Testis (tissue), 3 donors: ENCODE results near the gene CORO2B. TPM values are rescaled to one million over a fixed set of nuclear protein-coding genes. Genes with fewer than 3 reads are reported as not detected.

Experiments used
- DNase-seq: peaks from one replicate; pipeline ENCODE4 v3.0.0-alpha.2; 2019
- H3K27ac ChIP-seq, 2 donors: fragments of 200-600 bp; sonication (generic); one replicate each; pipeline ENCODE4 v1.5.1; 2019
- H3K27me3 ChIP-seq: fragments of 200-600 bp; sonication (generic); one replicate; pipeline ENCODE4 v1.5.1; 2019
- H3K36me3 ChIP-seq: fragments of 200-600 bp; sonication (generic); one replicate; pipeline ENCODE4 v1.5.1; 2017; ENCODE audit warnings: low read depth; ENCODE audit errors: missing control alignments
- H3K4me1 ChIP-seq: fragments of 200-600 bp; sonication (generic); one replicate; pipeline ENCODE4 v1.5.1; 2019
- H3K4me3 ChIP-seq, 2 donors: fragments of 200-600 bp; sonication (generic); one replicate each; pipeline ENCODE4 v1.5.1; 2017 to 2019
- H3K9me3 ChIP-seq: fragments of 200-600 bp; sonication (generic); one replicate; pipeline ENCODE4 v1.5.1; 2017
- CTCF ChIP-seq, 3 experiments: fragments of 450-650 bp in 2 of 3; fragments of 200-600 bp in 1 of 3; sonication (generic) in 1 of 3; IDR thresholded peaks; one replicate each; pipeline ENCODE4 v1.5.1; 2016 to 2019; ENCODE audit warnings: antibody characterized with exemption in 3 of 3, mild to moderate bottlenecking in 2 of 3, moderate library complexity in 1 of 3
- POLR2A ChIP-seq: fragments of 450-650 bp; IDR thresholded peaks from one replicate; pipeline ENCODE4 v1.6.1; 2017; ENCODE audit warnings: antibody characterized with exemption, mild to moderate bottlenecking, moderate library complexity
- WGBS, 2 donors: methylation state at CpG; one replicate each; pipeline ENCODE4 v1.1.5; 2018; 5-methylcytosine and 5-hydroxymethylcytosine counted together
- intact Hi-C: fragments of 100-400 bp; cut with DNase I; formaldehyde crosslinking; loops from one replicate; pipeline ENCODE4 v1.15.1; 2023; ENCODE audit warnings: low total_unique reads
- polyA plus RNA-seq: library from polyadenylated mRNA; stranded (reverse); fragments of 350-450 nt; fragmentation: Illumina TruSeq; extraction: RNeasy Lipid Tissue Mini Kit (QIAGEN cat#74804); gene quantifications from one replicate; pipeline ENCODE4 v1.2.3, GENCODE V29; 2014; ENCODE audit warnings: low read depth, low replicate concordance; ENCODE audit not compliant: insufficient read depth
- total RNA-seq, 2 donors: library from RNA; depleted of rRNA; stranded (reverse); fragments of >200 nt; gene quantifications; one replicate each; pipeline ENCODE4 v1.2.3, GENCODE V29; 2016

CORO2B gene
- total and polyA plus RNA-seq, 3 donors from 2014 or later = 1.4 to 4.3 (median 2.2) TPM

- Histone ChIP-seq H3K4me3 (no peak overlapping the region), H3K27ac (no peak overlapping the region), H3K36me3 (no peaks in the 10 kb centered on the region), H3K27me3 (no peaks in the 10 kb centered on the region), H3K4me1 (no peaks in the 10 kb centered on the region), H3K9me3 (no peaks in the 10 kb centered on the region)
- intact Hi-C loops = no loop called here
- WGBS, 2 donors = 92 to 95% methylated on average over 1 of the region's 1 CpG
- no peak for DNase-seq
- no peak for TF ChIP-seq POLR2A
- TF ChIP-seq CTCF (IDR thresholded peaks at IDR 0.05) = no peak
These were observed 7.8 kb upstream of the CORO2B start for GRCh38 chr15:68570974-68571373.

GRCh38 chr15:68571582-68571981 lies 7.2 kb upstream of the CORO2B start:
- intact Hi-C loops = no loop called here
- H3K4me1 ChIP-seq = no peaks in the 10 kb centered on the region
- 69 to 76% methylated on average over 4 of the region's 4 CpGs for WGBS, 2 donors
- H3K4me3 ChIP-seq = no peak overlapping the region
- no peaks in the 10 kb centered on the region for H3K36me3 ChIP-seq
- no peak for DNase-seq
- H3K9me3 ChIP-seq = no peaks in the 10 kb centered on the region
- no peak for TF ChIP-seq CTCF (IDR thresholded peaks at IDR 0.05)
- TF ChIP-seq POLR2A = no peak
- no peaks in the 10 kb centered on the region for H3K27me3 ChIP-seq
- H3K27ac ChIP-seq = no peak overlapping the region

- WGBS, 2 donors = 85 to 90% methylated on average over 3 to 4 of the region's 4 CpGs
- Histone ChIP-seq H3K36me3 (no peaks in the 10 kb centered on the region), H3K9me3 (no peaks in the 10 kb centered on the region), H3K4me3 (no peak overlapping the region), H3K27me3 (no peaks in the 10 kb centered on the region), H3K4me1 (no peaks in the 10 kb centered on the region), H3K27ac (no peak overlapping the region)
- TF ChIP-seq CTCF (IDR thresholded peaks at IDR 0.05) (no peak), POLR2A (no peak)
- no peak for DNase-seq
- intact Hi-C loops = no loop called here
These were observed 6.5 kb upstream of the CORO2B start for GRCh38 chr15:68572309-68572708.

GRCh38 chr15:68572921-68573320 lies 5.9 kb upstream of the CORO2B start:
- no peak overlapping the region for H3K4me3 ChIP-seq
- H3K27me3 ChIP-seq = no peaks in the 10 kb centered on the region
- no peak overlapping the region for H3K27ac ChIP-seq
- intact Hi-C loops = no loop called here
- H3K36me3 ChIP-seq = no peaks in the 10 kb centered on the region
- H3K4me1 ChIP-seq = peaks cover 4% of the 10 kb centered on the region
- 80 to 87% methylated on average over 4 to 6 of the region's 6 CpGs for WGBS, 2 donors
- no peaks in the 10 kb centered on the region for H3K9me3 ChIP-seq
- no peak for DNase-seq
- no peak for TF ChIP-seq POLR2A

- TF ChIP-seq POLR2A (no peak), CTCF (IDR thresholded peaks at IDR 0.05) (no peak)
- intact Hi-C loops = no loop called here
- Histone ChIP-seq H3K4me1 (peaks cover 7% of the 10 kb centered on the region), H3K9me3 (no peaks in the 10 kb centered on the region), H3K4me3 (no peak overlapping the region), H3K27me3 (no peaks in the 10 kb centered on the region), H3K36me3 (no peaks in the 10 kb centered on the region), H3K27ac (no peak overlapping the region)
- no peak for DNase-seq
- WGBS, 2 donors = 69 to 77% methylated on average over 4 of the region's 4 CpGs
These were observed 4.7 kb upstream of the CORO2B start for GRCh38 chr15:68574046-68574445.
